ENCODE results near the gene RB1. TPM values are rescaled to one million over a fixed set of nuclear protein-coding genes. Genes with fewer than 3 reads are reported as not detected.

Gene RB1
- polyA plus RNA-seq, 5 donors, result 40.5 to 54.3 (median 52.7) TPM

DNA sequence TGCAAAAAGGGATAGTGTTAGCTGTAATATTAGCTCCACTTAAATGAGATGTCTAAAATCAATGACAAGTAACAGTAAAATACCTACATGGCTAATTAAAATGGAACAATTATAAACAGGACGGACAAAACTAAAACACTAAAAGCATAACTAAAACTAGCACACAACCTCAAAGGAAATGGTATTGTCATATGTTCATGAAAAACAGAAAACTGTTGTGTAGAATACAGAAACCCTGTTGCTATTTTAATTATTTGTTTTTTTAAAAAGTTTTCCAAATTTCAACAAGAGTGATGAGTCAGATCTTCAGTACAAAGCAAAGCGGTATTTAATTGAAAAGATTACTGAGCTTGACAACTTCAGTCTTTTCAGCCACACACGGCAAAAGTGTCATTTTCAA, 225.2 kb downstream of the RB1 start:
- no peak for DNase-seq

DNA sequence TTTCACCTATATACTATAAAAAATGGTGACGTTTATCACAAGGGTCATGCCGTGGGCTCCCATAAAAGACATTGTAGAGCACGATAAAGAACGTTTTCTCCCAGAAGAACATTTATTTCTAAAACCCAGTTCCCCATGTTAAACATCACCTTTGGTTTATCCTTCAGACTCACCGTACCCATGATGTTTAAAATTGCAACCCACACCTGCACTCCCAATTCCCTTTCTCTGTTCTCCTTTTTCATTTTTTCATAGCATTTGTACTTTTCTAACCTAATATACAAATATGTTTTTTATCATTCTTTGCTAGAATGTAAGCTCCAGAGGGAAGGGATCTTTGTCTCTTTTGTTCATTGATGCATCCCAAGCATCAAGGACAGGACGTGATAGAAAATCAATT, 227.3 kb downstream of the RB1 start:
- no peak for DNase-seq

Other genes with a start within 250 kb of the RB1 start
- gene MED4, start 208.6 kb upstream of the RB1 start, polyA plus RNA-seq (ENCODE audit: insufficient read depth in 1 of 5, insufficient read length in 5 of 5, low replicate concordance in 1 of 5), result 10 to 100 TPM; 68.4 to 97.9 (median 80.9) TPM
- gene ITM2B, start 70.5 kb upstream of the RB1 start, polyA plus RNA-seq (ENCODE audit: insufficient read depth in 1 of 5, insufficient read length in 5 of 5, low replicate concordance in 1 of 5), result 100 to 1,000 TPM; 625 to 713 (median 684) TPM
- 10 to 100 TPM; 43.5 to 63.0 (median 60.4) TPM for gene LPAR6, start 109.4 kb downstream of the RB1 start, polyA plus RNA-seq (ENCODE audit: insufficient read depth in 1 of 5, insufficient read length in 5 of 5, low replicate concordance in 1 of 5)
- 10 to 100 TPM; 34.7 to 50.9 (median 40.9) TPM for gene RCBTB2, start 229.3 kb downstream of the RB1 start, polyA plus RNA-seq (ENCODE audit: insufficient read depth in 1 of 5, insufficient read length in 5 of 5, low replicate concordance in 1 of 5)